Amniotic stem cell (primary cell): ENCODE data around the gene CACNA2D2.

Experiments used
- DNase-seq: peaks from one replicate; lab custom pipeline; 2025; lab: John Stamatoyannopoulos, UW

Gene CACNA2D2

GRCh38 chr3:50347187-50347813, 156.1 kb downstream of the CACNA2D2 start:
- no peak for DNase-seq

GRCh38 chr3:50345586-50346234, 157.7 kb downstream of the CACNA2D2 start, which contains the start of gene ZMYND10:
Gene ZMYND10, minus strand, starts transcription at chr3:50345732. Its CDS starts 153 bp downstream, at chr3:50345579.
- DNase-seq: no peak

- no peak for DNase-seq
These were observed 158.4 kb downstream of the CACNA2D2 start for GRCh38 chr3:50345008-50345407.

GRCh38 chr3:50342813-50343633, 160.4 kb downstream of the CACNA2D2 start:
- no peak for DNase-seq

GRCh38 chr3:50341996-50342650, 161.3 kb downstream of the CACNA2D2 start:
- DNase-seq: no peak

GRCh38 chr3:50341537-50341936, 161.9 kb downstream of the CACNA2D2 start:
- no peak for DNase-seq

GRCh38 chr3:50340448-50341329, 162.7 kb downstream of the CACNA2D2 start, which contains the start of gene RASSF1:
Gene RASSF1, minus strand, starts transcription at chr3:50340836. Its CDS starts 31 bp downstream, at chr3:50340805.
- no peak for DNase-seq

- no peak for DNase-seq
These were observed 163.3 kb downstream of the CACNA2D2 start for GRCh38 chr3:50340147-50340447.

GRCh38 chr3:50339485-50340146, 163.8 kb downstream of the CACNA2D2 start:
- no peak for DNase-seq

GRCh38 chr3:50338965-50339364, 164.5 kb downstream of the CACNA2D2 start:
- no peak for DNase-seq

GRCh38 chr3:50337175-50337861, 166.1 kb downstream of the CACNA2D2 start:
- peak; percentile 98 for DNase-seq

- no peak for DNase-seq
These were observed 166.8 kb downstream of the CACNA2D2 start for GRCh38 chr3:50336452-50337174.

GRCh38 chr3:50334339-50335075, 168.9 kb downstream of the CACNA2D2 start:
- no peak for DNase-seq

GRCh38 chr3:50333744-50334328, 169.6 kb downstream of the CACNA2D2 start:
- DNase-seq: no peak

- DNase-seq: no peak
These were observed 172.0 kb downstream of the CACNA2D2 start for GRCh38 chr3:50331364-50331907.

GRCh38 chr3:50330330-50330729, 173.1 kb downstream of the CACNA2D2 start:
- no peak for DNase-seq

GRCh38 chr3:50327943-50328691, 175.3 kb downstream of the CACNA2D2 start, which contains the start of gene TUSC2:
Gene TUSC2, minus strand, starts transcription at chr3:50328223. Its CDS starts 124 bp downstream, at chr3:50328099.
- peak; percentile 96 for DNase-seq
